Colonic mucosa (tissue), 4 donors: Measurements from ENCODE around the gene CDH4. TPM values are rescaled to one million over a fixed set of nuclear protein-coding genes. Genes with fewer than 3 reads are reported as not detected.

Experiments used
- DNase-seq: peaks from one replicate; pipeline ENCODE4 v3.0.0-alpha.2; 2020
- H3K27ac ChIP-seq: fragments of 200-600 bp; one replicate; pipeline ENCODE4 v1.8.0; 2021
- H3K27me3 ChIP-seq: fragments of 200-600 bp; one replicate; pipeline ENCODE4 v1.8.0; 2021
- H3K36me3 ChIP-seq: fragments of 200-600 bp; one replicate; pipeline ENCODE4 v1.8.0; 2021
- H3K4me1 ChIP-seq: fragments of 200-600 bp; one replicate; pipeline ENCODE4 v1.8.0; 2021; ENCODE audit warnings: mild to moderate bottlenecking
- H3K4me3 ChIP-seq: fragments of 200-600 bp; one replicate; pipeline ENCODE4 v1.8.0; 2021
- H3K9ac ChIP-seq, 2 donors: one replicate each; pipeline ENCODE4 v1.7.0; 2013; ENCODE audit warnings: control low read depth in 2 of 2, low read depth in 2 of 2, low read length in 2 of 2
- H3K9me3 ChIP-seq: fragments of 200-600 bp; one replicate; pipeline ENCODE4 v1.8.0; 2021
- intact Hi-C: fragments of 100-400 bp; cut with DNase I; formaldehyde crosslinking; loops from one replicate; pipeline ENCODE4 v1.14.1; 2022
- total RNA-seq, 2 donors: library from RNA; stranded (reverse); fragmentation: NEBNext Ultra II Directional in 1 of 2; extraction: Animal tissue kit (Norgen Biotek cat#: 25700) in 1 of 2; gene quantifications; one replicate each; pipeline ENCODE4 v1.2.1, GENCODE V29; 2021
- TF ChIP-seq, protein P1 (sequence below): fragments of 200-600 bp; IDR thresholded peaks from one replicate; pipeline ENCODE4 v1.8.0; 2022; ENCODE audit warnings: antibody characterized with exemption, mild to moderate bottlenecking
- donor health status: healthy.
- donor health status: DM: no; HTN: no; CAD: no.
- donor health status: DM: no; HTN: no; CAD: no.

CDH4 gene
- total RNA-seq, 2 donors from 2014 or later, result 0.08 TPM; not detected in 1

DNA sequence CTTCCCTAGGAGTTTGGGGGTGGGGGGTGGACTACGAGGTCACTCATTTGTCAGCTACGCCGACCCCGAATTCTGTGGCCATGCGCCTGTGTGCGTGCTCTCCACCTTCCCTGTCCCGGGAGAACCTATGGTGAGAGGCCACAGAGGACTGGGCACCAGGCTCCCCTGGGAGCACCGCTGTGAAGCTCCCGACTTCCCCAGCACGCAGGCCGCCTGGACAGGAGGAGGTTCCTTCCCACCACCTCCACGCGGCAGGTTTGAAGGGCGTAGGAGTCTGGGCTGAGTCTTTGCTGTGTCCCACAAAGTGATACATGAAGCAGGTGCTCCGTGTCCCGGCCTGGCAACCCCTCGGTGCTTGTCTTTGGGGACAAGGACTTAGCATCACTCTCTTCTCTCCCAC lies 107.2 kb downstream of the CDH4 start:
- Histone ChIP-seq H3K9ac (no peak overlapping the region), H3K27ac (no peak overlapping the region), H3K9me3 (no peaks in the 10 kb centered on the region), H3K4me1 (no peaks in the 10 kb centered on the region), H3K4me3 (no peak overlapping the region), H3K36me3 (no peaks in the 10 kb centered on the region), H3K27me3 (no peaks in the 10 kb centered on the region)
- intact Hi-C loops, result no loop called here
- TF ChIP-seq, protein P1, sequence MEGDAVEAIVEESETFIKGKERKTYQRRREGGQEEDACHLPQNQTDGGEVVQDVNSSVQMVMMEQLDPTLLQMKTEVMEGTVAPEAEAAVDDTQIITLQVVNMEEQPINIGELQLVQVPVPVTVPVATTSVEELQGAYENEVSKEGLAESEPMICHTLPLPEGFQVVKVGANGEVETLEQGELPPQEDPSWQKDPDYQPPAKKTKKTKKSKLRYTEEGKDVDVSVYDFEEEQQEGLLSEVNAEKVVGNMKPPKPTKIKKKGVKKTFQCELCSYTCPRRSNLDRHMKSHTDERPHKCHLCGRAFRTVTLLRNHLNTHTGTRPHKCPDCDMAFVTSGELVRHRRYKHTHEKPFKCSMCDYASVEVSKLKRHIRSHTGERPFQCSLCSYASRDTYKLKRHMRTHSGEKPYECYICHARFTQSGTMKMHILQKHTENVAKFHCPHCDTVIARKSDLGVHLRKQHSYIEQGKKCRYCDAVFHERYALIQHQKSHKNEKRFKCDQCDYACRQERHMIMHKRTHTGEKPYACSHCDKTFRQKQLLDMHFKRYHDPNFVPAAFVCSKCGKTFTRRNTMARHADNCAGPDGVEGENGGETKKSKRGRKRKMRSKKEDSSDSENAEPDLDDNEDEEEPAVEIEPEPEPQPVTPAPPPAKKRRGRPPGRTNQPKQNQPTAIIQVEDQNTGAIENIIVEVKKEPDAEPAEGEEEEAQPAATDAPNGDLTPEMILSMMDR, result no peak
- no peak for DNase-seq

DNA sequence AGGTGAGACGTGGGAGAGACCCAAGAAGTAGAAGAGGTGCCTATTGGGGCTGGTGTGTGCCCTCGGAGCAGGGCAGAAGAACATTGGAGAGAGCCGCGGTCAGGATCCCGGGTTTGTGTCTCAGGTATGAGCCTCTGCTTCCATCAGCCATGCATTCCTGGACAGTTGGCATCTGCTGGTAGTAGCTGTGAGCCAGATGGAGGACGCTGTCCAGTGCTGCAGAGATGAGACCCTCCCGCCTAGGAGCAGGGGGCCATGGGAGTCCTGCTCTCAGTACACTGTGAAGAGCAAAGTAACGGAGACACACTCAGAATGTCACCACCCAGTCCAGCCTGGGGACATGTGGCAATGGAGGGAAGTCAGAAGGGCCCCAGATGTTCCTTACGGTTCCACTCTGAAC lies 108.2 kb downstream of the CDH4 start:
- no peaks in the 10 kb centered on the region for H3K4me1 ChIP-seq
- H3K9me3 ChIP-seq, result no peaks in the 10 kb centered on the region
- intact Hi-C loops, result no loop called here
- H3K36me3 ChIP-seq, result no peaks in the 10 kb centered on the region
- no peak overlapping the region for H3K27ac ChIP-seq
- TF ChIP-seq, protein P1, result no peak
- H3K9ac ChIP-seq, result no peak overlapping the region
- H3K4me3 ChIP-seq, result no peak overlapping the region
- no peak for DNase-seq
- H3K27me3 ChIP-seq, result no peaks in the 10 kb centered on the region

DNA sequence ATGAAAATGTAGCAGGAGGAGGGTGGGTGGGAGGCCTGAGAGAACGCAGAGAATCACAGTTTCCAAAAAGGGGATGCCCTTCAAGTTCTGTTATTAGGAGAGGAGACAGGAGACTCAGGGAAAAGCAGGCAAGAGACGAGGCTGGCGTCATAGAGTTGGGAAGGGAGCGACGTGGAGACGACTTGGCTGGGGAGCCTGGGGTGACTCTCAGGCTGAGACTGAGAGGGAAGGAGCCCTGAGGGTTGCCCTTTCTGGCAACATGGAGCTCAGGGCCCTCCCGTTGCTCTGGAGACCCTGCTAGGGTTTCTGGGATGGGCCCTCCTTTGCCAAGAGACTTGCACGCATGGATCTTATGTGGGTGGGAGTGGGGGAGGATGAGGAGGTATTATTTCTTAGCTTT lies 108.9 kb downstream of the CDH4 start:
- Histone ChIP-seq H3K27ac (no peak overlapping the region), H3K4me3 (no peak overlapping the region), H3K4me1 (no peaks in the 10 kb centered on the region), H3K9ac (no peak overlapping the region), H3K36me3 (no peaks in the 10 kb centered on the region), H3K27me3 (no peaks in the 10 kb centered on the region), H3K9me3 (no peaks in the 10 kb centered on the region)
- intact Hi-C loops, result no loop called here
- TF ChIP-seq, protein P1, result no peak
- DNase-seq, result no peak

DNA sequence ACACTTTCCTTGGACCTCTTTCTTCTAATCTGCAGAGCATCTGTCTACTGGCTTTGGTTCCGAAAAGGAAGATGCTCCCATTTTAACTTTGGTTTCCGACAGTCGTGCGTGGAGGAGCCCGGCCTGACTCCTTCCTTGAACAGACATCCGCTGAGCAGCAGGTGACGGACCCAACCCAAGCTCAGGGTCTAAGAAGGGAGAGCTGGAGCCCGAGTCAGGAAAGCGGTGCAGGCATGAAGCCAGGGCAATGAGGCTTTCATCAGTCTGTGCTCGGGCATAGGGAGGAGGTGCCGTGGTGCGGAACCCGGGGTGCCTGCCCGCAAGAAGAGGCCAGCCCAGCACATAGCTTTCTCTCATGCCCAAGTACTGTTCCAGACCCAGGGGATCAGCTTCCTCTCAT lies 109.4 kb downstream of the CDH4 start:
- no peak overlapping the region for H3K9ac ChIP-seq
- H3K27ac ChIP-seq, result no peak overlapping the region
- no peak for DNase-seq
- intact Hi-C loops, result no loop called here
- TF ChIP-seq, protein P1, result no peak
- H3K27me3 ChIP-seq, result no peaks in the 10 kb centered on the region
- H3K9me3 ChIP-seq, result no peaks in the 10 kb centered on the region
- H3K36me3 ChIP-seq, result no peaks in the 10 kb centered on the region
- H3K4me1 ChIP-seq, result no peaks in the 10 kb centered on the region
- no peak overlapping the region for H3K4me3 ChIP-seq

DNA sequence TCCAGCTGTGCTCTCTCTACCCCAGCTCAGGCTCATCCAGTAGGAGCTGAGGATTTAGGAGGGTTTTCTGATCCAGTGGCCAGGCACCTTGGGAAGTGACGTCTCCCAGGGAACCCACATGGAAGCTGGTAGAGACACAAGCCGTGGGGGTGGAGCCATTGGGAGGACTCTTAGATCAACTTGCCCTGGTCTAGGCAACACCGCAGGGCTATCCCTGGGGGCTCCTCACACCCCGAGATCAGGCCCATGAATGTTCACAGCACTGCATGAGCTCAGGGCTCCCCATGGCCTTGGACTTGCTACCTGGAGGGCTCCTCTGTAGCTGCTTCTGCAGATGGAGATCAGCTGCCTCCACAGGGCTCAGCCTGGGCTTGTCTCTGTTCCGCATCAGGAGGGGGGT lies 112.1 kb downstream of the CDH4 start:
- intact Hi-C loops, result no loop called here
- DNase-seq, result no peak

More for the DNA sequence above, 112.1 kb downstream of the CDH4 start:
- no peaks in the 10 kb centered on the region for H3K27me3 ChIP-seq
- H3K27ac ChIP-seq, result no peak overlapping the region
- no peaks in the 10 kb centered on the region for H3K9me3 ChIP-seq
- TF ChIP-seq, protein P1, result no peak
- H3K36me3 ChIP-seq, result no peaks in the 10 kb centered on the region
- H3K9ac ChIP-seq, result no peak overlapping the region
- H3K4me1 ChIP-seq, result no peaks in the 10 kb centered on the region
- no peak overlapping the region for H3K4me3 ChIP-seq
